Liver (tissue), 2 donors: ENCODE measurements around the gene FAM221B.

Source experiments
- TF ChIP-seq, protein P1 (sequence below): IDR thresholded peaks from 2 replicates; pipeline ENCODE4 v1.6.1; 2016; ENCODE audit warnings: antibody characterized with exemption
- TF ChIP-seq, protein P2 (sequence below): fragments of 150-350 bp; IDR thresholded peaks from 2 replicates; pipeline ENCODE4 v1.5.1; 2017; ENCODE audit warnings: improper control_type of control experiment, low read depth, low read length; ENCODE audit not compliant: missing input control
- TF ChIP-seq, protein P3 (sequence below): IDR thresholded peaks from 2 replicates; pipeline ENCODE4 v1.6.1; 2016; ENCODE audit warnings: antibody characterized with exemption, mild to moderate bottlenecking
- donor health status: healthy.

DNA sequence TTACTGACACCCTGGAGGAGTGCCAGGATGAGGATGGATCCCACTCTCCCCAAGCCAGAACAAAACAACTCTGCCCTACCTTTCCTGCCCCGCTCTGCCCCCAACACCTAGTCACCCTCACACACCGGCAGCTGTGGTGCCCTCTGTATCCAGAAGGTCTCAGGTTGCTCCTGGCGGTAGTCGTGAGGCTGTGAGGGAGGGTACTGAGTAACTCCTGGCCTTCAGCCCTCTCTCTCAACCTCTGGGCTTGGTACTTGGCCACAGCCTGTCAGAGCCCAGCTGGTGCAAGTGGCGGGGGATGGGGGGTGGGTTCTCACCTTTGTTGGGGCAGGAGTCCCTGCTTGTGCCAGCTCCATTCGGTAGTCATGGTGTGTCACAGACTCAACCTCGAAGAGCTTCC lies 18.4 kb downstream of the FAM221B start:
- TF ChIP-seq, protein P1, sequence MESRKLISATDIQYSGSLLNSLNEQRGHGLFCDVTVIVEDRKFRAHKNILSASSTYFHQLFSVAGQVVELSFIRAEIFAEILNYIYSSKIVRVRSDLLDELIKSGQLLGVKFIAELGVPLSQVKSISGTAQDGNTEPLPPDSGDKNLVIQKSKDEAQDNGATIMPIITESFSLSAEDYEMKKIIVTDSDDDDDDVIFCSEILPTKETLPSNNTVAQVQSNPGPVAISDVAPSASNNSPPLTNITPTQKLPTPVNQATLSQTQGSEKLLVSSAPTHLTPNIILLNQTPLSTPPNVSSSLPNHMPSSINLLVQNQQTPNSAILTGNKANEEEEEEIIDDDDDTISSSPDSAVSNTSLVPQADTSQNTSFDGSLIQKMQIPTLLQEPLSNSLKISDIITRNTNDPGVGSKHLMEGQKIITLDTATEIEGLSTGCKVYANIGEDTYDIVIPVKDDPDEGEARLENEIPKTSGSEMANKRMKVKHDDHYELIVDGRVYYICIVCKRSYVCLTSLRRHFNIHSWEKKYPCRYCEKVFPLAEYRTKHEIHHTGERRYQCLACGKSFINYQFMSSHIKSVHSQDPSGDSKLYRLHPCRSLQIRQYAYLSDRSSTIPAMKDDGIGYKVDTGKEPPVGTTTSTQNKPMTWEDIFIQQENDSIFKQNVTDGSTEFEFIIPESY, result no peak
- TF ChIP-seq, protein P2, sequence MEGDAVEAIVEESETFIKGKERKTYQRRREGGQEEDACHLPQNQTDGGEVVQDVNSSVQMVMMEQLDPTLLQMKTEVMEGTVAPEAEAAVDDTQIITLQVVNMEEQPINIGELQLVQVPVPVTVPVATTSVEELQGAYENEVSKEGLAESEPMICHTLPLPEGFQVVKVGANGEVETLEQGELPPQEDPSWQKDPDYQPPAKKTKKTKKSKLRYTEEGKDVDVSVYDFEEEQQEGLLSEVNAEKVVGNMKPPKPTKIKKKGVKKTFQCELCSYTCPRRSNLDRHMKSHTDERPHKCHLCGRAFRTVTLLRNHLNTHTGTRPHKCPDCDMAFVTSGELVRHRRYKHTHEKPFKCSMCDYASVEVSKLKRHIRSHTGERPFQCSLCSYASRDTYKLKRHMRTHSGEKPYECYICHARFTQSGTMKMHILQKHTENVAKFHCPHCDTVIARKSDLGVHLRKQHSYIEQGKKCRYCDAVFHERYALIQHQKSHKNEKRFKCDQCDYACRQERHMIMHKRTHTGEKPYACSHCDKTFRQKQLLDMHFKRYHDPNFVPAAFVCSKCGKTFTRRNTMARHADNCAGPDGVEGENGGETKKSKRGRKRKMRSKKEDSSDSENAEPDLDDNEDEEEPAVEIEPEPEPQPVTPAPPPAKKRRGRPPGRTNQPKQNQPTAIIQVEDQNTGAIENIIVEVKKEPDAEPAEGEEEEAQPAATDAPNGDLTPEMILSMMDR, result no peak
- TF ChIP-seq, protein P3, sequence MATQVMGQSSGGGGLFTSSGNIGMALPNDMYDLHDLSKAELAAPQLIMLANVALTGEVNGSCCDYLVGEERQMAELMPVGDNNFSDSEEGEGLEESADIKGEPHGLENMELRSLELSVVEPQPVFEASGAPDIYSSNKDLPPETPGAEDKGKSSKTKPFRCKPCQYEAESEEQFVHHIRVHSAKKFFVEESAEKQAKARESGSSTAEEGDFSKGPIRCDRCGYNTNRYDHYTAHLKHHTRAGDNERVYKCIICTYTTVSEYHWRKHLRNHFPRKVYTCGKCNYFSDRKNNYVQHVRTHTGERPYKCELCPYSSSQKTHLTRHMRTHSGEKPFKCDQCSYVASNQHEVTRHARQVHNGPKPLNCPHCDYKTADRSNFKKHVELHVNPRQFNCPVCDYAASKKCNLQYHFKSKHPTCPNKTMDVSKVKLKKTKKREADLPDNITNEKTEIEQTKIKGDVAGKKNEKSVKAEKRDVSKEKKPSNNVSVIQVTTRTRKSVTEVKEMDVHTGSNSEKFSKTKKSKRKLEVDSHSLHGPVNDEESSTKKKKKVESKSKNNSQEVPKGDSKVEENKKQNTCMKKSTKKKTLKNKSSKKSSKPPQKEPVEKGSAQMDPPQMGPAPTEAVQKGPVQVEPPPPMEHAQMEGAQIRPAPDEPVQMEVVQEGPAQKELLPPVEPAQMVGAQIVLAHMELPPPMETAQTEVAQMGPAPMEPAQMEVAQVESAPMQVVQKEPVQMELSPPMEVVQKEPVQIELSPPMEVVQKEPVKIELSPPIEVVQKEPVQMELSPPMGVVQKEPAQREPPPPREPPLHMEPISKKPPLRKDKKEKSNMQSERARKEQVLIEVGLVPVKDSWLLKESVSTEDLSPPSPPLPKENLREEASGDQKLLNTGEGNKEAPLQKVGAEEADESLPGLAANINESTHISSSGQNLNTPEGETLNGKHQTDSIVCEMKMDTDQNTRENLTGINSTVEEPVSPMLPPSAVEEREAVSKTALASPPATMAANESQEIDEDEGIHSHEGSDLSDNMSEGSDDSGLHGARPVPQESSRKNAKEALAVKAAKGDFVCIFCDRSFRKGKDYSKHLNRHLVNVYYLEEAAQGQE, result no peak
